HG03432 (cell line): ENCODE data around the gene ANKRD26.
A peak's percentile ranks its signal among the peaks of the same experiment; 100 is the strongest.
"Not testable (repeated sequence)": the region's sequence is repeated elsewhere in the genome, so short reads cannot be mapped to it uniquely, and the experiment has no call there.

ENCODE experiments used
- ATAC-seq: cut with Tn5 transposase; IDR thresholded peaks from one replicate; pipeline ENCODE4 v1.9.1; 2021; ENCODE audit warnings: mild to moderate bottlenecking, moderate library complexity; ENCODE audit not compliant: unreplicated experiment

The ANKRD26 gene

DNA sequence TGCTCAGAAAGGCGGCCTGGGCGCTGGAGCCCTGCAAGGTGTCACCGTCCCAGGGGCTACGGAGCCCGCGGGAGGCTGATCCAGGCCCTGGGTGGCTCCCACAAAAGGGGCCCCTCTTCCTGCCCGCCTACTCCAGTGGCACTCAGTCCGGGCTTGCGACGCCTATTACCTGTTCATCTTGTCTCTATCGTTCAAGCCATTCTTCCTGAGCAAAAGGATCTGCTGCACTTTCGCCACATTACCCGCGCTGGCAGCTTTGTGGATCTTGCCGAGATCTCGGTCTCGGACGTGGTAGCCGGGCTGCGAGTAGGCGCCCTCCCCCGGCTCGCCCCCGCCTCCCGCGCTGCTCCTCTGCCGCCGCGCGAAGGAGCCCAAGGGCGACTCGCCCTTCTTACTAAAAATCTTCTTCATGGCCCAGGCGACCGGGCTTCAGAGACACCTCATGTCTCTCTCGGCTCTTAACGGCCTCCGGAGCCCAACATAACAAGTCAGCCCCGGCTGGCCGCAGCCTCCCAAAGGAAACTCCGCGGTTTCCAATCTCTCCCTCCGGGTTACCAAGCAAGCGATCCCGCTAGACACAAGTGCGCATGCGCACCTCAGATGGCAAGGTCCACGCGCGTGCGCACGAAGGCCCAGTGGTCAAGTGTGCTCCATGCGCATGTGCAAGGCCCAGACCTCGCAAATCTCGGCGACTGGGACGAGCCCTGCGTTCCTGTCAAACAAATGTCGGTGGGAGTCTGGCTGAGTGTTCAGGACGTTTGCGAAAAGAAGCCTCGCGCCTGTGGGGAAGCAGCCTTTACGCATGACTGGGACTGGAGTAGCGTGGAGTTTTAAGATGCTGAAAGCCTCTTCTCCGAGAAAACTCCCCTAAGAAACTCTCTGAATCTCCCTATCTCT is at the start of gene ANKRD26:
TSS of gene ANKRD26 (minus strand) at position 579 of the 897 bp plus-strand sequence. CDS start at position 411, 168 bp downstream.
- peak; percentile 89 for ATAC-seq

- ATAC-seq, result no peak
Measured at GRCh38 chr10:27147701-27148100, 47.4 kb upstream of the ANKRD26 start.

DNA sequence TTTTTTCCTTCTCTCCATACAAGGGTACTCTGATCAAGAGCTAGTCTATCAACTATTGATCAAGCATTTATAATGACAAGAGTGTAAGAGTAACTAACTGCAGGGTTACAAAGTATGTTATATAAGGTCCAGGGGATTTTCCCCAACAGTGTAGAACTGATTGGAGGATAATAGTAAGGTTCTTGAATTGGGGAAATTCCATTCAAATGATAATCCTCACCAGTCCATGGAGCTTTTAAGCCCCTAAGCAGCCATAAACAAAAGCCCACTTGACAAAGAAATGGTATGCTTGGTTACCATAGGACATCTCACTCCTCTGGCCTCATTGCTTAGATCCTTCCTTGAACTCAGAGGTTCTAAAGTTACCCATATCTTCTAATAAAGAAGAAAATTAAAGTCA is 45.6 kb upstream of the ANKRD26 start:
- ATAC-seq, result no peak

DNA sequence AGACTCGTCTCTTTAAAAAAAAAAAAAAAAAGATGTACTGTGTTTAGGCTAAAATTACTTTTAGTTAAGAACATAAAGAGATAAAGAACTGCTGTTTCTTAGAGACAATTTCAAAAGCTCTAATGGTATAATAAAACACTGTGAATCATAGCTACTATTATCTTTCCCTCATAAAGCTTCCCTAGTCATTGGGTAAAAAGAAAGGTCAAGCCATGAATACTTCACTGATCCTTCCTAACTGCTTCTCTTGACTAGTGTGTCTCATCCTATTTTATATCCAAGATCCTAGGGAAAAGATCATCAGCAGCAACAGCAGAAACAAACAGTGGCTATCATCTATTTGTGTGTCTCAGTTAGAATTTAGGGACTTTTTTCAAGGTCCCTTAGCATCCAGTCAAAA is 43.4 kb upstream of the ANKRD26 start:
- no peak for ATAC-seq

DNA sequence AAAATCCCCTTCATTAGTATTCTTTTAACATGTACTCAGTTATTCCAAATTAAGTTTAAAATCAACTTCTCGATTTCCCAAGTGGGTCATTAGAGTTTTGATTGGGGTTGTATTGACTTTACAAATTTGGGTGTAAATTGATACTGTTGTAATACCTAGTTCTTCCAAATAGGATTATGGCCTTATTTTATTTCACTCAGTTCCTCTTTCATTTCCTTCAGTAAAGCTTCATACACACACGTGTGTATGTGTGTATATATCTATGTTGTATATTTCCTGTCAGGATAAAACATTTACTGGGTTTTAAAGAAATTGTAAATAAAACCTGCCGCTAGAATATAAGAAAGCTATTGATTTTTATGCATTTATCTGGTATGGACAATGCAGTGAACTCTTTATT is 38.0 kb upstream of the ANKRD26 start:
- no peak for ATAC-seq

DNA sequence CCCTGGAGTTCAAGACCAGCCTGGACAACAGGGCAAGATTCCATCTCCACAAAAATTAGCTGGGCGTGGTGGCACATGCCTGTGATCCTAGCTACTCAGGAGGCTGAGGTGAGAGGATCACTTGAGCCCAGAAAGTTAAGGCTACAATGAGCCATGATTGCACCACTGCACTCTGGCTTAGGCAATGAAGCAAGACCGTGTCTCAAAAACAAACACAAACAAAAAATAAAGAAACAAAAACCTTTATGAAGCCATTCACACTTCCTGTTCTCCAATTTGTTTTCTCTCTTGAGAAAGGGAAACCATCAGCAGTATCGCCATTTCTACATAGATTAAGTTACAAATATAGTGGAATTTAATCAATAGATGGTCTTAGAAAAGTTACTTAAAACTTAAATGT is 34.1 kb upstream of the ANKRD26 start:
- no peak for ATAC-seq

- no peak for ATAC-seq
Measured at GRCh38 chr10:27108165-27108564, 7.9 kb upstream of the ANKRD26 start.

- no peak for ATAC-seq
Measured at GRCh38 chr10:27104919-27105318, 4.6 kb upstream of the ANKRD26 start.

DNA sequence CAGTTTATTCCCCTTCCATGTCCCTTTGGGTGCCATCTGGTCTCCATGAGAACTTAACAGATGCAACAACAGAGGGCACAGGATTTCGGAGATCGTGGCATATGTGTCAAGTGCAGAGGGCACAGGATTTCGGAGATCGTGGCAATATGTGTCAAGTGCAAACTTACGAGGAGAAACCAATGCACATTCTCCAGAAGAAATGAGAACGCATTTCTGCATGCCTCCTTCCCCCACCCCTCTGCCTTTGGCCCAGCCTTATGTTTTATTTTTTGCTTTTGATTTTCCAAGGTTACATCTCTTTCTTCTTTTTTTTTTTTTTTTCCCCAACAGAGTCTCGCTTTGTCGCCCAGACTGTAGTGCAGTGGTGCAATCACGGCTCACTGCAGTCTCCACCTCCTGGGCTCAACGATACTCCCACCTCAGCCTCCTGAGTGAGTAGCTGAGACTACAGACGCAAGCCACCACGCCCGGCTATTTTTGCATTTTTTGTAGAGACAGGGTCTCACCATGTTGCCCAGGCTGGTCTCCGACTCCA is 586 bp upstream of the ANKRD26 start:
- no peak for ATAC-seq

- no peak for ATAC-seq
Measured at GRCh38 chr10:27099448-27099847, 846 bp downstream of the ANKRD26 start.

DNA sequence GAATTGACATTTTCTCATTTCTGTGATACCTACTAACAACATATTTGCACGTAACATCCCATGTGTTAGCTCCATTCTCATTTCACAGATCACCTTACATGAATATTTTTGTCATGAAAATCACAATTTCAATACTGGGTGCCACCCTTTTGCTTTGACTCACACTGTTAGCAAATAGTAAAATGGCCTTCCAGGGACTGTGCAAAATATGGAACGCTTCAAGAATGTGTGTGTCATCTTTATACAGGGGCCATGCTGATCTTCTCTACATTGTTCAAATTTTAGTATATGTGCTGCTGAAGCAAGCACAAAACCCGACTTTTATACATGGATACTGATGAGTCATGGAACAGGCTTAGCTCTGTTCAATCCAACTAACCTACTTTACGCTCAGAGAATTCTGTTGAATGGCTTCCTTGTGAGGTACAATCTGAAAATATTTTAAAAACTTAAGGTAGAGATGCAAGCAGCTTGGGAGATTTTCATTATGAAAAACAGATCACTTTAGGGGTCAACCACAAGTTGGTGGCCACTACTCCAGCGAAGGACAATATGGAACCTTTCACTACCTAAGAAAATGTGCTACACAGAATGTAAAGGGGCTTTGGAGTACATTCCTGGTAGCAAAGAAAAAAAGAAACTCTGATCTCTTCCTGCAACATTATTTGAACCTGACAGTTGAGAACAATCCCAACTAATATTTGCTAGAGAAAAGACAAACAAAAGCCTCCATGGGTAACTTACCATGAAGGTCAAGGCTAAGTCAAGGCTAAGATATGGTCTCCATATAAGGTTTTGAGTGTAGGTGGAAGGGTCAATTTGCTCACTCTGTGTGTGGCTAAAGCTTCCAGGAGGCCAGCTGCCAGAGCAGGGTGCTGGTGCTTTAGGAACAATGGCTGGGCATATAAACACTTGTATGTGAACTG is 11.9 kb downstream of the ANKRD26 start:
- ATAC-seq, result no peak

- no peak for ATAC-seq
Measured at GRCh38 chr10:27072436-27073114, 27.7 kb downstream of the ANKRD26 start.

- ATAC-seq, result no peak
Measured at GRCh38 chr10:27068217-27068891, 31.9 kb downstream of the ANKRD26 start.

- ATAC-seq, result no peak
Measured at GRCh38 chr10:27065084-27065483, 35.2 kb downstream of the ANKRD26 start.

- no peak for ATAC-seq
Measured at GRCh38 chr10:27052656-27053055, 47.6 kb downstream of the ANKRD26 start.

DNA sequence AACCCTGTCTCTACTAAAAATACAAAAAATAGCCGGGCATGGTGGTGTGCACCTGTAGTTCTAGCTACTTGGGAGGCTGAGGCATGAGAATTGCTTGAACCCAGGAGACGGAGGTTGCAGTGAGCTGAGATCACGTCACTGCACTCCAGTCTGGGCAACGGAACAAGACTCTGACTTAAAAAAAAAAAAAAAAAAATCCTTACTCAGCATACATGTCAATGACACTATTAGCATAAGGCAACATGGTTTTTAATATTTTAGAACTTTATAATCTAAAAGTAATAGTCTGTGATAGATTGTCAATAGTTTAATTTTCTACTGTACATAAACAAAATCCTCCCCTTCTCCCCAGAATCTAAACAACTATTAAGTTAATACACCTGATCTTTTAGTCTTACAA is 55.0 kb downstream of the ANKRD26 start:
- ATAC-seq, result not testable (repeated sequence)

- no peak for ATAC-seq
Measured at GRCh38 chr10:27041196-27041595, 59.1 kb downstream of the ANKRD26 start.

GRCh38 chr10:27038168-27038567 is 62.1 kb downstream of the ANKRD26 start:
- ATAC-seq, result no peak

- no peak for ATAC-seq
Measured at GRCh38 chr10:27035163-27035562, 65.1 kb downstream of the ANKRD26 start.

DNA sequence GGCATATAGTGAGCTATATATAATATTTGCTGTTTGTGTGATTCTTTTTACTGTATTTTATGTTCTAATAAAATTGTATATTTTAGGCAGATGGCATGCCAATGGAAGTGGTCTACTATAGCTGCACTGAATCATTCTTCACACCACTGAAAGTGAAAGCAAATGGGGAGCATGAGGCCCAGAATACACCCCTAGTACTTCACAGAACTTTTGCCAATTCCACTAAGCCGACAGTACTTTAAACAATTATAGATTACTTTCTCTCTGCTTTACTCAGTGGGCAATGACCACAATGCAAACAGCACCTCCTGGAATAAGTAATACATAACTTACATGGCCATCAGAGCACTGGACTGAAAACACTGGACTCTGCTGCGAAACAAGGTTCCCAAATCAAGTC is 70.2 kb downstream of the ANKRD26 start:
- ATAC-seq, result no peak
